Prostate gland (tissue), 2 donors: ENCODE data around the gene GAB2.

ENCODE experiments used
- POLR2A ChIP-seq: fragments of 450-650 bp; IDR thresholded peaks from one replicate; pipeline ENCODE4 v1.6.1; 2016; ENCODE audit warnings: antibody characterized with exemption, mild to moderate bottlenecking
- POLR2AphosphoS5 ChIP-seq: sonication (generic); formaldehyde crosslinking; IDR thresholded peaks from one replicate; pipeline ENCODE4 v1.6.1; 2017; ENCODE audit warnings: antibody characterized with exemption
- TF ChIP-seq, protein P1 (sequence below), 4 experiments: fragments of 200-600 bp in 2 of 4; fragments of 450-650 bp in 2 of 4; sonication (generic) in 2 of 4; IDR thresholded peaks; 1 replicate in 3 of 4; 2 replicates in 1 of 4; pipeline ENCODE4 v1.5.1; 2016 to 2019; ENCODE audit warnings: antibody characterized with exemption in 4 of 4, mild to moderate bottlenecking in 2 of 4, moderate library complexity in 2 of 4

DNA sequence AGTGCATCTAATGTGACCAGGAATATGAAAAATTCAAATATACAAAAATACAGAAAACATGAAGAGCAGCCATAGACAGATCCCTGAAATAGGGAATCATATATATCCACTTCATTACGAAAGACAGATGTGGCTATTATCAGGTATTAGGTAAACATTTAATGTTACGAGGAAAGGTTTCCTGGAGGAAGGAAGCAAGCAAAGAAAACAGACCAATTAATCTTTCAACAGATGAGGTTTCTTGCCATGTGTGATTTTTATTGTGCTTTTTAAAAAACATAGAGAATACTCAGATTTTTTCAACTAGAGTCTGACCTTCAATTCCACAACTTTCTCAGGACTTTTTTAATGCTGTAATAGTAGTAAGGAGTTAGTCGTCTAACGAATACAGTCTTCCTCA lies 24.3 kb upstream of the GAB2 start:
- TF ChIP-seq POLR2AphosphoS5 (no peak), POLR2A (no peak)
- TF ChIP-seq, protein P1, sequence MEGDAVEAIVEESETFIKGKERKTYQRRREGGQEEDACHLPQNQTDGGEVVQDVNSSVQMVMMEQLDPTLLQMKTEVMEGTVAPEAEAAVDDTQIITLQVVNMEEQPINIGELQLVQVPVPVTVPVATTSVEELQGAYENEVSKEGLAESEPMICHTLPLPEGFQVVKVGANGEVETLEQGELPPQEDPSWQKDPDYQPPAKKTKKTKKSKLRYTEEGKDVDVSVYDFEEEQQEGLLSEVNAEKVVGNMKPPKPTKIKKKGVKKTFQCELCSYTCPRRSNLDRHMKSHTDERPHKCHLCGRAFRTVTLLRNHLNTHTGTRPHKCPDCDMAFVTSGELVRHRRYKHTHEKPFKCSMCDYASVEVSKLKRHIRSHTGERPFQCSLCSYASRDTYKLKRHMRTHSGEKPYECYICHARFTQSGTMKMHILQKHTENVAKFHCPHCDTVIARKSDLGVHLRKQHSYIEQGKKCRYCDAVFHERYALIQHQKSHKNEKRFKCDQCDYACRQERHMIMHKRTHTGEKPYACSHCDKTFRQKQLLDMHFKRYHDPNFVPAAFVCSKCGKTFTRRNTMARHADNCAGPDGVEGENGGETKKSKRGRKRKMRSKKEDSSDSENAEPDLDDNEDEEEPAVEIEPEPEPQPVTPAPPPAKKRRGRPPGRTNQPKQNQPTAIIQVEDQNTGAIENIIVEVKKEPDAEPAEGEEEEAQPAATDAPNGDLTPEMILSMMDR (IDR thresholded peaks at IDR 0.05) = no peak
